ENCODE results near the gene ERC1.
A peak's percentile ranks its signal among the peaks of the same experiment; 100 is the strongest.
"Not testable (repeated sequence)": the region's sequence is repeated elsewhere in the genome, so short reads cannot be mapped to it uniquely, and the experiment has no call there.

The ERC1 gene

DNA sequence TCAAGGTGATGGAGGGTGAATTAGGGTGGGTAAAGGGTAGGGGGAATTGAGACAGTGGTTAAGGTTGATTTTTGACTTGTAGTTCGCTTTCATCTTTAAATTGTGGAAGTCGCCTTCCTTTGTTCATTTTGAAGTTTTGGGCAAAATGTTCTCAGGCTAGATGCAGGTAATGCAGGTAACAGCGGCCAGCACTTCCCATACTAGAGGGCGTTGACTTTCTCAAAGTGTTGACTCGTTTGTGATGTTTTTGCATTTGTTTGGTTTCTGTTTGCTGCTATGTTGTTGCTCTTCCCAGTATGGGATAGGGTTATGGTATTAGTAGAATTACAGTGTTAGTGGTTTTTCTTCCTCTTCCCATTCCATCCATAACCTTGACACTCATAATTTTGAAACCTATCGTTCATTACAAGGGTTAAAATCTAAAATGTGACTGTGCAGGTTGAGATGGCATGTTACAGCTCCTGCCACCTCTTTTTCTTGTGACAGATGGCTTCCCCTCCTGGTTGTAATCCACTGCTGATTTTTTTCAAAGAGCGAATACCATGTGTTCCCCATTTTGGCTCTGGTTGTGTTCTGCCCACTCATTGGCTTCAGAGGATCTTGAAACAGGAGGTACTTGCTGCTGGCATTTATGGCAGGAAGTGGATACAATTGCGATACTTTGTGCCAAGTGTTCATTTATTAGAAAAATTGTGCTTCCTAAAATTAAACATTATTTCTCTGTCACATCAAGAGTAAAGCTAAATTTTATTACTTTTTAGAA, 57.1 kb downstream of the ERC1 start:
- peak; percentile 81 for DNase-seq (ENCODE audit: low read depth)
- H3K4me3 ChIP-seq (ENCODE audit: low read depth, low read length) = no peak overlapping the region
- TF ChIP-seq, protein P1, sequence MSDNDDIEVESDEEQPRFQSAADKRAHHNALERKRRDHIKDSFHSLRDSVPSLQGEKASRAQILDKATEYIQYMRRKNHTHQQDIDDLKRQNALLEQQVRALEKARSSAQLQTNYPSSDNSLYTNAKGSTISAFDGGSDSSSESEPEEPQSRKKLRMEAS (IDR thresholded peaks at IDR 0.05; ENCODE audit: low read depth, low read length) = peak; percentile 79
- TF ChIP-seq MYC (IDR thresholded peaks at IDR 0.05; ENCODE audit: low read depth, low read length) (peak; percentile 42), POLR2A (IDR thresholded peaks at IDR 0.05; ENCODE audit: extremely low read depth, insufficient read length) (no peak)
- TF ChIP-seq, protein P2, sequence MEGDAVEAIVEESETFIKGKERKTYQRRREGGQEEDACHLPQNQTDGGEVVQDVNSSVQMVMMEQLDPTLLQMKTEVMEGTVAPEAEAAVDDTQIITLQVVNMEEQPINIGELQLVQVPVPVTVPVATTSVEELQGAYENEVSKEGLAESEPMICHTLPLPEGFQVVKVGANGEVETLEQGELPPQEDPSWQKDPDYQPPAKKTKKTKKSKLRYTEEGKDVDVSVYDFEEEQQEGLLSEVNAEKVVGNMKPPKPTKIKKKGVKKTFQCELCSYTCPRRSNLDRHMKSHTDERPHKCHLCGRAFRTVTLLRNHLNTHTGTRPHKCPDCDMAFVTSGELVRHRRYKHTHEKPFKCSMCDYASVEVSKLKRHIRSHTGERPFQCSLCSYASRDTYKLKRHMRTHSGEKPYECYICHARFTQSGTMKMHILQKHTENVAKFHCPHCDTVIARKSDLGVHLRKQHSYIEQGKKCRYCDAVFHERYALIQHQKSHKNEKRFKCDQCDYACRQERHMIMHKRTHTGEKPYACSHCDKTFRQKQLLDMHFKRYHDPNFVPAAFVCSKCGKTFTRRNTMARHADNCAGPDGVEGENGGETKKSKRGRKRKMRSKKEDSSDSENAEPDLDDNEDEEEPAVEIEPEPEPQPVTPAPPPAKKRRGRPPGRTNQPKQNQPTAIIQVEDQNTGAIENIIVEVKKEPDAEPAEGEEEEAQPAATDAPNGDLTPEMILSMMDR (IDR thresholded peaks at IDR 0.05; ENCODE audit: low read depth, low read length) = no peak

DNA sequence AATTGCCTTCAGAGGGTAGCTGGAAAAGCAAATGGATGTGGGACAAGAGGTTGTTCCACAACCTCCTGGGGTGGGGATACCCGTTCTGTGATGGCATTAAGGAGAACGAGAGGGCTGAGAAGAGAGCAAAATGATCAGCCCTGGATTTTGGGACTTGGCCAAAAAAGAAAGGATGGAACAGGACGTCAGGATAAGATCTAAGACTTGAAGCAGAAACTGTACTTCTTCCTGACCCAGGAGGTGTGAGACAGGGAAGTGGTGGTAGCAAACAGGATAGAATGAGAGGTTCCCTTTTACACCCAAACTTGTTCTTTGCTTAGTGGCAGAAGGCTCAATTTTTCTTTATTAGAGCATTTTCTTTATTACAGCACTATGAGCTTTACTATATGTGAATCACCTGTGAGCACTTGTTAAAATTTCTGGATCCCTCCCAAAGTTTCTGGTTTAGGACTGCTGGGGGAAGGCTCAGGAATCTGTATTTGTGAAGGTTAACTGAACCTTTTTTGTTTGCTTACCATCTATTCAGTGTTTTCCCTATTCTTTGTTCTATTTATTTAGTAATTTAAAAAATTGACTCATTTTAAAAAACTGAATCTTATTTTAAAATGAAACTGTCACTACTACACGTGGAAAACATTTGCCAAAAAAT, 59.2 kb downstream of the ERC1 start:
- peak; percentile 9 for DNase-seq (ENCODE audit: low read depth)
- TF ChIP-seq, protein P1 (IDR thresholded peaks at IDR 0.05; ENCODE audit: low read depth, low read length) = no peak
- TF ChIP-seq, protein P2 (IDR thresholded peaks at IDR 0.05; ENCODE audit: low read depth, low read length) = no peak
- no peak for TF ChIP-seq MYC (IDR thresholded peaks at IDR 0.05; ENCODE audit: low read depth, low read length)
- TF ChIP-seq POLR2A (IDR thresholded peaks at IDR 0.05; ENCODE audit: extremely low read depth, insufficient read length) = no peak
- no peak overlapping the region for H3K4me3 ChIP-seq (ENCODE audit: low read depth, low read length)

DNA sequence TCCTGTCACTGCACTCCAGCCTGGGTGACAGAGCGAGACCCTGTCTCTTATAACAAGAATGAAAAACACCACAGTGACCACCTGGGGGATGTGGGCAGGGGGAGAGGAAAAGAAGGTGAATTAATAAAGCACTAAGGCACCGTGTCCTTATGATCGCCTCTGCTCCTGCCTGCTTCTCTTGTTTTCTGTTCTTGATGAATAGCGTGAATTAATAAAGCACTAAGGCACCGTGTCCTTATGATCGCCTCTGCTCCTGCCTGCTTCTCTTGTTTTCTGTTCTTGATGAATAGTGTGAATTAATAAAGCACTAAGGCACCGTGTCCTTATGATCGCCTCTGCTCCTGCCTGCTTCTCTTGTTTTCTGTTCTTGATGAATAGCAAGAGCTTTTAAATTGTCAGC, 60.6 kb downstream of the ERC1 start:
- not testable (repeated sequence) for DNase-seq (ENCODE audit: low read depth); H3K4me3 ChIP-seq (ENCODE audit: low read depth, low read length)

DNA sequence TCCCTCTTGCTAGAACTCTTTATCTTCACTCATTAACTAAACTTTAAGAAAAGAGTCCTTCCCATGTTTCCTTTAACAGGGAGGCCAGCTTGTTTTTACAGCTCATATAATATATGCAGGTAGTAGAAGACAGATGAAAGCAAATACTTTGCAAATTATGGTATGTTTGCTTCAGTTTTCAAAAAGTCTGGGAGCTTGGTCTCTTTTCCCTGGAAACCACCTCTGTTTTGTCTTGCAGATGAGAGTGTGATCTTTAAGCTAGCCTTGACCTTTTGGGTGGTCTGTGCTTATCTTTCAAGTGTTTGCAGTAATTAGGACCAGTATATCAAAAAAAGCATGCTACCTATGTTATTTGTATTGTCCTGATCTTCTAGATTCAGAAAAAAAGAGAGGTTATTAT, 62.7 kb downstream of the ERC1 start:
- DNase-seq (ENCODE audit: low read depth) = no peak
- TF ChIP-seq, protein P2 (IDR thresholded peaks at IDR 0.05; ENCODE audit: low read depth, low read length) = no peak
- no peak for TF ChIP-seq MYC (IDR thresholded peaks at IDR 0.05; ENCODE audit: low read depth, low read length)
- TF ChIP-seq POLR2A (IDR thresholded peaks at IDR 0.05; ENCODE audit: extremely low read depth, insufficient read length) = no peak
- TF ChIP-seq, protein P1 (IDR thresholded peaks at IDR 0.05; ENCODE audit: low read depth, low read length) = no peak
- H3K4me3 ChIP-seq (ENCODE audit: low read depth, low read length) = no peak overlapping the region

DNA sequence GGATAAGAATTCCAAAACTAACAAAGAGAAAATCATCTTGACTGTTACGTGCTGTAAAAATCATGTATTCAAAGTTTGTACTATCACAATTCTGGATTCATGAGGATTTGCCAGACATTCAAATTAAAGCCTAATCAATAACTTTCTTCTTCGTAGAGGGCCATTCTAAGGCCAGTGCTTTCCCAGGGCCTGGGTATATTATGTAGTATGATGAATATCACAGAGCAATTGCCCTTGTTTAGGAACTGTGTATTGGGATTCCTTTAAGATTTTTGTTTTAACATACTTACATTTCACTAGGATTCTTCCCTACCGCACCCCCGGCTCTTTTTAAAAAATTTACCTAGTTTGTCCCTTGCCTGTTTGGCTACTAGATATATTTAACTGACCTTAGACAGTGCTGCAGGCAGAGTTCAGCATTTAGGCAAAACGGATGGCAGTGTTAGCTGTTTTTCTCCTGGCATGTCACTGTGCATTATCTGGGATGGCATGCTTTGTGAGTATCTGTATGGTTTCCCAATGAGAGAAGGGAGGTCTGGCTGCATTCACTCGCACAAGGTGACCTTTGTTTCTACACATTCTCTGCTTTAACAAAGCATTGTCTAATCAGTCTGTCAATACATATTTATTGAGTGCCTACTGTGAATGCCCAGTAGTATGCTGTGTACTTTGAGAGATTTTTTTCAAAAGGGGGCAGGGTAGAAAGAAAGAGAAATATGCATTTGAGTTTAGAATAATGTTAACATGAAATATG, 63.3 kb downstream of the ERC1 start:
- no peak overlapping the region for H3K4me3 ChIP-seq (ENCODE audit: low read depth, low read length)
- TF ChIP-seq POLR2A (IDR thresholded peaks at IDR 0.05; ENCODE audit: extremely low read depth, insufficient read length) (no peak), MYC (IDR thresholded peaks at IDR 0.05; ENCODE audit: low read depth, low read length) (no peak)
- TF ChIP-seq, protein P1 (IDR thresholded peaks at IDR 0.05; ENCODE audit: low read depth, low read length) = no peak
- TF ChIP-seq, protein P2 (IDR thresholded peaks at IDR 0.05; ENCODE audit: low read depth, low read length) = no peak
- no peak for DNase-seq (ENCODE audit: low read depth)

DNA sequence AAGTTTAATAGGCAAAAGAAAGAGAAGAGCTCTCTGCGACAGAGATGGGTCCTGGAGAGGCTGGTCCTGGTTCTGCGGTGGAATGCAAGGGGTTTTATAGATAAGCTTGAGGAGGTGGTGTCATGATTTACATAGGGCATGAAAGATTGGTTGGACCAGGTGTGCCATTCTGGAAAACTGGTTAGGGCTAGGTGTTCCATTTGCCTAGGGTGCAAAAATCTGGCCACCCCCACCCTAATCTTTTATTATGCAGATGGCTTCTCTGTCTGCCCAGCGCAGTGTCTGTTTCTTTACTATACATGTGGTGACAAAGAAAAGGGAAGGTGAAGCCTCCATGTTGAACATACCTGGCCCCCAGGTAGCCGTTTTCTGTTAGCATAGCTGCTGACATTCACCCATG, 65.4 kb downstream of the ERC1 start:
- DNase-seq (ENCODE audit: low read depth) = no peak
- H3K4me3 ChIP-seq (ENCODE audit: low read depth, low read length) = no peak overlapping the region
- TF ChIP-seq, protein P1 (IDR thresholded peaks at IDR 0.05; ENCODE audit: low read depth, low read length) = no peak
- no peak for TF ChIP-seq POLR2A (IDR thresholded peaks at IDR 0.05; ENCODE audit: extremely low read depth, insufficient read length)
- TF ChIP-seq, protein P2 (IDR thresholded peaks at IDR 0.05; ENCODE audit: low read depth, low read length) = no peak
- TF ChIP-seq MYC (IDR thresholded peaks at IDR 0.05; ENCODE audit: low read depth, low read length) = no peak

Measured in NB4 (cell line).